Measurements from ENCODE around the gene ATXN1. TPM values are rescaled to one million over a fixed set of nuclear protein-coding genes. Genes with fewer than 3 reads are reported as not detected.

ATXN1 gene
- total and polyA plus RNA-seq, 2 of the 13 experiments (the other 11 are each of a cell fraction or from before 2014, with no cell fraction given) = 20.7 to 39.5 TPM

DNA sequence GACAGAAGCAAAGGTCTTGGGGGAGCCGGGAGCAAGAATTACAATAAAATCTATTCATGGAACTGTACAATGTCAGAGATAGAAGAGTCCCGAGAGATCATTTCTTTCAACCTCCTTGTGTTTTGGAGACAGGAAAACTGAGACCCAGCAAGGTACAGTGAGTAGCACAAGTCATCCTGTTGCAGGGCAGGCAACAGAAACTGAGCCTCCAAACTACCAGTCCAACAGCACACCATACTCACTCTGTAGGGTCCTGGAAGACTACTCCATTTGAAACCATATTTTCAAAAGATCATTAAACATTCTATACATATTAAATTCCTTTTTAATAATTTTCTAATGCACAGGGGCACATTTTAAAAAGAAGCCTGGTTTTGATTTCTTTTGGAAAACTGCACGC is 14.4 kb downstream of the ATXN1 start:
- no peak for FAIRE-seq
- CTCF ChIA-PET (ENCODE audit: low intra/inter-chr PET ratio, low total read pairs) = no interaction called here
- 51% methylated on average over 3 of the region's 3 CpGs for WGBS (ENCODE audit: low lambda C conversion rate)
- no peaks in the 10 kb centered on the region for H3K27me3 ChIP-seq (ENCODE audit: control insufficient read depth in 1 of 2, insufficient read depth in 2 of 2, low read length in 2 of 2)
- in situ Hi-C loops (cut with HindIII; ENCODE audit: extremely low pct_ligation_motif_present, low pct_unique_long_range_greater_than_20kb) = no loop called here
- ATAC-seq = peak; percentile 77
- H3K9ac ChIP-seq (ENCODE audit: insufficient read depth, low read depth, low read length) = peak overlapping the region; percentile 45; the same call in 1 of the 2 replicates
- H3K4me3 ChIP-seq (replicated peaks in 1 of 3; ENCODE audit: insufficient read depth in 1 of 3, low read depth in 2 of 3, low read length in 3 of 3) = peak overlapping the region in 2 of 3 experiments; percentile 22 to 35; a peak in 2 of 6 replicates
- peaks cover 83% of the 10 kb centered on the region for H3K4me1 ChIP-seq (ENCODE audit: insufficient read depth, low read length)
- H3K27ac ChIP-seq (ENCODE audit: extremely low read length, insufficient read depth, low read length) = peak overlapping the region; percentile 58
- H2AFZ ChIP-seq (ENCODE audit: low read length) = no peak overlapping the region
- H3K9me3 ChIP-seq (ENCODE audit: low read length) = no peaks in the 10 kb centered on the region
- BruUV-seq (replicated peaks) = no TSS peak
- no peak for DNase-seq (ENCODE audit: low spot score)
- peaks cover 14 to 47% of the 10 kb centered on the region in 2 experiments for H3K36me3 ChIP-seq (replicated peaks in 1 of 2; ENCODE audit: control insufficient read depth in 1 of 2, insufficient read depth in 2 of 2, low read length in 2 of 2)
- TF ChIP-seq, protein P1, sequence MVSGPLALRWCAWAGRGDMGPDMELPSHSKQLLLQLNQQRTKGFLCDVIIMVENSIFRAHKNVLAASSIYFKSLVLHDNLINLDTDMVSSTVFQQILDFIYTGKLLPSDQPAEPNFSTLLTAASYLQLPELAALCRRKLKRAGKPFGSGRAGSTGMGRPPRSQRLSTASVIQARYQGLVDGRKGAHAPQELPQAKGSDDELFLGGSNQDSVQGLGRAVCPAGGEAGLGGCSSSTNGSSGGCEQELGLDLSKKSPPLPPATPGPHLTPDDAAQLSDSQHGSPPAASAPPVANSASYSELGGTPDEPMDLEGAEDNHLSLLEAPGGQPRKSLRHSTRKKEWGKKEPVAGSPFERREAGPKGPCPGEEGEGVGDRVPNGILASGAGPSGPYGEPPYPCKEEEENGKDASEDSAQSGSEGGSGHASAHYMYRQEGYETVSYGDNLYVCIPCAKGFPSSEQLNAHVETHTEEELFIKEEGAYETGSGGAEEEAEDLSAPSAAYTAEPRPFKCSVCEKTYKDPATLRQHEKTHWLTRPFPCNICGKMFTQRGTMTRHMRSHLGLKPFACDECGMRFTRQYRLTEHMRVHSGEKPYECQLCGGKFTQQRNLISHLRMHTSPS (CRISPR knock-in tag; IDR thresholded peaks at IDR 0.05; ENCODE audit: low read depth) = no peak
- TF ChIP-seq ZKSCAN1 (IDR thresholded peaks at IDR 0.05; ENCODE audit: low read length) (no peak), HOXA5 (CRISPR knock-in tag; IDR thresholded peaks at IDR 0.05) (peak; percentile 46; the same call in 1 of the 2 replicates), NKX3-1 (CRISPR knock-in tag; IDR thresholded peaks at IDR 0.05) (0 out of 2 replicates have a peak, but pooled peaks have one; percentile 29), ZNF724P (CRISPR knock-in tag; IDR thresholded peaks at IDR 0.05; ENCODE audit: borderline replicate concordance) (no peak), SATB2 (CRISPR knock-in tag; IDR thresholded peaks at IDR 0.05) (0 out of 2 replicates have a peak, but pooled peaks have one; percentile 49), ZNF569 (CRISPR knock-in tag; IDR thresholded peaks at IDR 0.05; ENCODE audit: borderline replicate concordance) (no peak), ZMAT3 (CRISPR knock-in tag; conservative IDR thresholded peaks at IDR 0.05) (no peak), ZMYM3 (CRISPR knock-in tag; IDR thresholded peaks at IDR 0.05) (no peak)
- TF ChIP-seq, protein P2, sequence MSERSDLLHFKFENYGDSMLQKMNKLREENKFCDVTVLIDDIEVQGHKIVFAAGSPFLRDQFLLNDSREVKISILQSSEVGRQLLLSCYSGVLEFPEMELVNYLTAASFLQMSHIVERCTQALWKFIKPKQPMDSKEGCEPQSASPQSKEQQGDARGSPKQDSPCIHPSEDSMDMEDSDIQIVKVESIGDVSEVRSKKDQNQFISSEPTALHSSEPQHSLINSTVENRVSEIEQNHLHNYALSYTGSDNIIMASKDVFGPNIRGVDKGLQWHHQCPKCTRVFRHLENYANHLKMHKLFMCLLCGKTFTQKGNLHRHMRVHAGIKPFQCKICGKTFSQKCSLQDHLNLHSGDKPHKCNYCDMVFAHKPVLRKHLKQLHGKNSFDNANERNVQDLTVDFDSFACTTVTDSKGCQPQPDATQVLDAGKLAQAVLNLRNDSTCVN (CRISPR knock-in tag; IDR thresholded peaks at IDR 0.05; ENCODE audit: borderline replicate concordance) = no peak
- TF ChIP-seq, protein P3, sequence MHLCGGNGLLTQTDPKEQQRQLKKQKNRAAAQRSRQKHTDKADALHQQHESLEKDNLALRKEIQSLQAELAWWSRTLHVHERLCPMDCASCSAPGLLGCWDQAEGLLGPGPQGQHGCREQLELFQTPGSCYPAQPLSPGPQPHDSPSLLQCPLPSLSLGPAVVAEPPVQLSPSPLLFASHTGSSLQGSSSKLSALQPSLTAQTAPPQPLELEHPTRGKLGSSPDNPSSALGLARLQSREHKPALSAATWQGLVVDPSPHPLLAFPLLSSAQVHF (CRISPR knock-in tag; IDR thresholded peaks at IDR 0.05) = no peak
- TF ChIP-seq, protein P4, sequence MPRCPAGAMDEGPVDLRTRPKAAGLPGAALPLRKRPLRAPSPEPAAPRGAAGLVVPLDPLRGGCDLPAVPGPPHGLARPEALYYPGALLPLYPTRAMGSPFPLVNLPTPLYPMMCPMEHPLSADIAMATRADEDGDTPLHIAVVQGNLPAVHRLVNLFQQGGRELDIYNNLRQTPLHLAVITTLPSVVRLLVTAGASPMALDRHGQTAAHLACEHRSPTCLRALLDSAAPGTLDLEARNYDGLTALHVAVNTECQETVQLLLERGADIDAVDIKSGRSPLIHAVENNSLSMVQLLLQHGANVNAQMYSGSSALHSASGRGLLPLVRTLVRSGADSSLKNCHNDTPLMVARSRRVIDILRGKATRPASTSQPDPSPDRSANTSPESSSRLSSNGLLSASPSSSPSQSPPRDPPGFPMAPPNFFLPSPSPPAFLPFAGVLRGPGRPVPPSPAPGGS (CRISPR knock-in tag; IDR thresholded peaks at IDR 0.05) = no peak
- TF ChIP-seq, protein P5, sequence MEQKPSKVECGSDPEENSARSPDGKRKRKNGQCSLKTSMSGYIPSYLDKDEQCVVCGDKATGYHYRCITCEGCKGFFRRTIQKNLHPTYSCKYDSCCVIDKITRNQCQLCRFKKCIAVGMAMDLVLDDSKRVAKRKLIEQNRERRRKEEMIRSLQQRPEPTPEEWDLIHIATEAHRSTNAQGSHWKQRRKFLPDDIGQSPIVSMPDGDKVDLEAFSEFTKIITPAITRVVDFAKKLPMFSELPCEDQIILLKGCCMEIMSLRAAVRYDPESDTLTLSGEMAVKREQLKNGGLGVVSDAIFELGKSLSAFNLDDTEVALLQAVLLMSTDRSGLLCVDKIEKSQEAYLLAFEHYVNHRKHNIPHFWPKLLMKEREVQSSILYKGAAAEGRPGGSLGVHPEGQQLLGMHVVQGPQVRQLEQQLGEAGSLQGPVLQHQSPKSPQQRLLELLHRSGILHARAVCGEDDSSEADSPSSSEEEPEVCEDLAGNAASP (CRISPR knock-in tag; IDR thresholded peaks at IDR 0.05; ENCODE audit: borderline replicate concordance) = 0 out of 2 replicates have a peak, but pooled peaks have one; percentile 19
- peak overlapping the region; percentile 67 for H3K4me2 ChIP-seq (ENCODE audit: low read depth, low read length)
- peaks cover 7% of the 10 kb centered on the region; the same call in 1 of the 2 replicates for H4K20me1 ChIP-seq (ENCODE audit: insufficient read depth, low read length)
- intact Hi-C loops (cut with micrococcal nuclease; ENCODE audit: unreplicated experiment) = no loop called here
- peaks cover 95% of the 10 kb centered on the region for H3K79me2 ChIP-seq (ENCODE audit: insufficient read depth, low read length)
- POLR2A ChIA-PET = interaction anchor here (0.8 to 2.3 kb wide), 8 partner anchors 8 to 19 kb away, joined by 3 to 11 read pairs (median 5); no protein-coding TSS in a partner anchor
